GM12875 (cell line): ENCODE results near the gene VTI1A.

Experiments used
- H3K4me3 ChIP-seq: one replicate; pipeline ENCODE4 v1.5.1; 2011; ENCODE audit warnings: low read depth, low read length, control low read depth
- CTCF ChIP-seq: IDR thresholded peaks from 2 replicates; pipeline ENCODE4 v1.5.1; 2011; ENCODE audit warnings: low read depth, mild to moderate bottlenecking, control low read depth, inconsistent platforms, low read length, moderate library complexity, borderline replicate concordance; ENCODE audit not compliant: insufficient read depth

Gene VTI1A

GRCh38 chr10:112711366-112711765, 264.4 kb downstream of the VTI1A start:
- TF ChIP-seq CTCF = no peak
- no peak overlapping the region for H3K4me3 ChIP-seq

GRCh38 chr10:112712536-112712935, 265.5 kb downstream of the VTI1A start:
- no peak overlapping the region for H3K4me3 ChIP-seq
- TF ChIP-seq CTCF = no peak

- no peak for TF ChIP-seq CTCF
- no peak overlapping the region for H3K4me3 ChIP-seq
These were observed 266.4 kb downstream of the VTI1A start for GRCh38 chr10:112713411-112713810.

- TF ChIP-seq CTCF = no peak
- no peak overlapping the region for H3K4me3 ChIP-seq
These were observed 268.6 kb downstream of the VTI1A start for GRCh38 chr10:112715581-112715980.

- H3K4me3 ChIP-seq = no peak overlapping the region
- no peak for TF ChIP-seq CTCF
These were observed 269.1 kb downstream of the VTI1A start for GRCh38 chr10:112716076-112716475.

- H3K4me3 ChIP-seq = no peak overlapping the region
- no peak for TF ChIP-seq CTCF
These were observed 270.0 kb downstream of the VTI1A start for GRCh38 chr10:112716924-112717413.

- H3K4me3 ChIP-seq = no peak overlapping the region
- no peak for TF ChIP-seq CTCF
These were observed 273.2 kb downstream of the VTI1A start for GRCh38 chr10:112720178-112720577.
